ENCODE measurements around the gene TTC28. TPM values are rescaled to one million over a fixed set of nuclear protein-coding genes. Genes with fewer than 3 reads are reported as not detected.

TTC28 gene
- total RNA-seq, result 43.1 and 45.1 TPM in 2 replicates

DNA sequence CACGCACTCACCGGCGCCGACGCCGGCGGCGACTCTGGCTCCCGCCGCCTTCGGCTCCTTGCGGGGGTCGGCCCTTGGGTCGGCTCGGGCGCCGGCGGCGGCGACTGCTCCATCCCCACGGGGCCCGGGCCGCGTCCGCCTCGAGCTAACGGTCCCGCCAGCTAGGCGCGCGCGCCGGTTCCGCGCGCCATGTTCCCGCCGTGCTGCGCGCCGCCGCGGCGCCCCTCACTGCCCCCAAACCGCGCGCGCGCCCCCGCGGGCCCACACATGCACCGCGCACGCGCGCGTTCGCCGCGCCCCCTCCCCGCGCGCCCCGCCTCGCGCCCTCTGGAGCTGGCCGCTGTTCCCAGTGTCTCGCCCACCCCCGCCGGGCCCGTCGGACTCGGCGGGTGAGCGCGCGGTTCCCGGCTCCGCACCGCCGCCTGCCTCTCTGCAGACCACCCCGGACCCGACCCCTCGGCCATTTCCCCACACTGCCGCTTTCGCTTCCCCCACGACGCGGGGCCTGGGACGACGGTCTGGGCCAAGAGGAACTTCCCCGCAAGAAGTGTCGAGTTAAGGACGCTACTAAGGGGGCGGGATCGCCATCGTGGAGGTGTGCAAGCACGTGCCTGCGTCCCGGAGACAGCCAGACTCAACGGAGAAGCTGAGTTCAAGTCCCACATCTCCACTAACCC lies at the start of gene TTC28:
TSS of gene TTC28 (minus strand) at position 230 of the 677 bp plus-strand sequence. CDS start at position 113, 117 bp downstream.

Small RNAs within 50 kb of the gene (small RNA-seq; reads per million reads assigned to genes)
- gene MIR5739, result not detected
- not detected for gene RF00019
- not detected for gene RF00150
- gene RF02200, result not detected
- not detected for gene RN7SL162P

Other genes starting within 250 kb of the TTC28 start
- gene CHEK2, start 62.0 kb upstream of the TTC28 start, total RNA-seq, result 17.8 and 25.4 TPM in 2 replicates
- gene HSCB, start 62.2 kb upstream of the TTC28 start, total RNA-seq, result 21.3 and 24.3 TPM in 2 replicates
- 33.1 and 36.8 TPM in 2 replicates for gene CCDC117, start 92.9 kb upstream of the TTC28 start, total RNA-seq
- 141 and 150 TPM in 2 replicates for gene XBP1, start 120.7 kb upstream of the TTC28 start, total RNA-seq
- gene ZNRF3, start 203.7 kb upstream of the TTC28 start, total RNA-seq, result 4.9 and 6.3 TPM in 2 replicates